GM18517 (cell line): ENCODE measurements around the gene LHX5.

Source experiments
- ATAC-seq: cut with Tn5 transposase; IDR thresholded peaks from one replicate; pipeline ENCODE4 v1.9.1; 2021; ENCODE audit warnings: mild to moderate bottlenecking, moderate library complexity; ENCODE audit not compliant: unreplicated experiment

Gene LHX5

GRCh38 chr12:113418213-113418879 is 53.3 kb downstream of the LHX5 start:
- ATAC-seq, result no peak

- ATAC-seq, result no peak
Measured at GRCh38 chr12:113416091-113416754, 55.4 kb downstream of the LHX5 start.

- ATAC-seq, result no peak
Measured at GRCh38 chr12:113414519-113415038, 57.1 kb downstream of the LHX5 start.

- no peak for ATAC-seq
Measured at GRCh38 chr12:113413488-113413939, 58.2 kb downstream of the LHX5 start.
